GM21515 (cell line): ENCODE data around the gene VGLL4.
"Not testable (repeated sequence)": the region's sequence is repeated elsewhere in the genome, so short reads cannot be mapped to it uniquely, and the experiment has no call there.

ENCODE experiments used
- ATAC-seq: cut with Tn5 transposase; IDR thresholded peaks from one replicate; pipeline ENCODE4 v1.9.1; 2021; ENCODE audit not compliant: unreplicated experiment

The VGLL4 gene

DNA sequence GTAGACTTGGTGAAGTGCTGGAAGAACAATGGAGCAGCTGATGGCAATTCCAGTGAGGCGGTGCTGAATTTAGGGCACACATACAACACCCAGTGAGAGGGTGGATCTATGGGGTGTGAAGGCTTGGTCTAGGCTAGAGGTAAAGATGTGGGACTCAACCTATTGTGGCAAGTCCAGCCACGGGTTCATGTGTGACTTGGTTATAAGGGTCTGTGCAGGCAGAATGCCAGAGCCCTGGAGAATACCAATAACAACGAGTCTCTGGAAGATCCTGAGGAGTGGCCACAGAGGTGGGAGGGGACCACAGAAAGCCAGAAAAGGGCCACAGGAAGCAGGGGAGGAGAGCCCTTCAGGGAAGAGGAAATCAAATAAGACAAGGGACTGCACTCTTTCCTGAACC is 55.0 kb downstream of the VGLL4 start:
- ATAC-seq = no peak

DNA sequence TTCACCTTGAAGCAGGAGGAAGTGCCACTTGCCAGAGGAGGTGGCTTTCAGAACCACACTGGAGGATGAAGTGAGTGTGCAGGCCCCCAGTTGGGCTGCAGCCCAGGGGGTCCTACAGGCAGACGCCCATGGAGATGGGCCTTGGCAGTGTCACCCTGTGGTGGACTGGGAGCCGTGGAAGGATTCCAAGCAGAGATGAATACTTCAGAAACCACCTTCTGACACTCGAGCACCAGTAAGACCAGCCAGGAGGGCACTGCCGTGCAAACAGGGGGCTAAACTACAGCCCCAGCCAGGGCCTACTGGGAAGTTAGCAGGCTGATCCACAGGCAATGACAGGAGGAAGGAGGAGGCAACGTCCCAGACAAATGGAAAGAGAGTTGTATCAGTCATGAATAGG is 55.4 kb downstream of the VGLL4 start:
- no peak for ATAC-seq

DNA sequence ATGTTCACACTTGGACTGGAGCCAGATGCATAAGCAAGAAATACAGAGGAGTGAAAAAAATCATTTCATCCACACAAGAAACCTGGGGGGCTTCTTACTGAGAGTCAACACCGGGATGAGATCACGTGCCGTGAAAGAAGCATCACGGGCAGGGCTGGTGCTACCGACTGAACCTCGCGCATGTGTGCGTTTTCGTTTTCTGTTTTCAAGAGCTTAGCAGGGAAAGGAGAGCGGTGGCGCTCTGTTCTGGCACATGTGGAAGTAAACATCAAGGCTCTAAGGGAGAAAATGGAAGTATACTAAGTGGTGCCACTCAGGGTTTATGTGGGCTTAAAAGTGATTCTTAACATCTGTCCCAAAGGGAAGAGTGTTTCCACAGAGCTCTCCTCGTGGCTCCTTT is 55.9 kb downstream of the VGLL4 start:
- no peak for ATAC-seq

- ATAC-seq = no peak
Measured at GRCh38 chr3:11584570-11584969, 59.1 kb downstream of the VGLL4 start.

DNA sequence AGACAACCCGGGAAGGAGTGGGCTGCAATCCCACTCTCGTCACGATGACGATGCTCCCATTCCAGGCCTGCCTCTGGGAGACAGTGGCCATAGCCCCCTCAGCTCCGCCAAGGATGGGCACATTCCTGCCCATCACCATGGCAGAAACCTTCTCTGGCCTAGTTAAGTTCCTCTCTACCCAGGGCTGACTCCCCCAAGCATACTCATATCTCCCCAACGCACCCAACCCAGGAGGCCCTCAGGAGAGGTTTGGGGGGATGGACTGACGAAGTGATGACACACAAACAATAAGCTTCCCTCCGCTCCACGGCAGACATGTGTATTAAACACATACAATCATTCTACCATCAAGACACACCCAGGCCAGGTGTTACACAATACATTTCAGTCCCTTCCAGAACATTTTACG is 60.1 kb downstream of the VGLL4 start:
- ATAC-seq = no peak

DNA sequence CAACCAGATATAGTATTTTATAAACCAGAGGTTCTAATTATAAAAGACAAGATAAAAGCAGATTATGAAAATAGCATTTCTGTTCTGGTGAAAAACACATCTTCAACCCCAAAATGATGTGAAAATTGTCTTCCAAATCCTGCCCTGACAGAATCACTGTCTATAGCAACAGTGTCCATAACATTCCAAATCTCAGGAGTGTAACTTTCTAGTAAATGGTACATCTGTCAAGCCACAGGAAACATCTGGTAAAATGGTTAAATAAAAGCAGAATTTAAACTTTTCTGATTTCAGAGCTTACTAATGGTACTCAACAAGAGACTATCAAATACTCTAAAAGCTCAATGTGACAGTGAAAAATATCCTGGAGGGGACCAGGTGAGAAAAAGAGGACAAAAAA is 60.5 kb downstream of the VGLL4 start:
- no peak for ATAC-seq

DNA sequence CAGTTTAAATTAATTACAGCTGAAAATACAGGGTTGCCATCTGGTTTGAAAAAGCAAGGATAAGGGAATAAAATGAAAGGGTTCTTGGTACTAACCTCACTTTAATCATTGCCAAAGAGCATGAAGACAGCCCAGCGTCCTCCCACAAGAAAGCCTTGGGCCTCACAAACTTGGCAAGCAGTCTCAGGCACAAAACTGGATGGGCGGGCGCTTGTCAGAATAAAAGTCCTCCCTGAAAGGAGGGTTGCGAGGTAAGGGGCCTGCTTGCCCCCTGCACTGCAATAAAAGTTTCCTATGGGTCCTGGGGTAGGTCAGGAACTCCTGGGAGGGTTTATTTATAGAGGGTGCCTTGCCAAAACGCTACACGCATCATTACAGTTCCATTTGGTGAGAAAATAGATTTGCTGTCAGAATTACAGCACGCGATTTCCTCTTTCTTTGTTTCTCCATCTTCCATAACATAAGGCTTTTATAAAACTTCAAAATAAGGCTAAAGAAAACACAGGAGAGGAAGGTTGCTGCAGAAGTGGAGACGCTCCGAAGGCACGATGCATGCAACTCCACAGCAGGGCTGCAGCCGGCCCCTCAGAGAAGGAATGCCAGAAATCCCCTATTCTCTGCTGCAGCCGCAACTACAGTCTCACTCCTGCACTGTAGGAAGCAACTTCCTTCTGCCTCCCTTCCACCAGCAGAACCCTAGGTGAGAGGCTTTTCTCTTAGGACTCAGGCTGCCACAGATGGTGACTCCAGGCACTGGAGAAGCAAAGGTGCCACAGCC is 61.3 kb downstream of the VGLL4 start:
- ATAC-seq = no peak

GRCh38 chr3:11581237-11582190 is 62.2 kb downstream of the VGLL4 start:
- ATAC-seq = no peak

- no peak for ATAC-seq
Measured at GRCh38 chr3:11580645-11581044, 63.1 kb downstream of the VGLL4 start.

DNA sequence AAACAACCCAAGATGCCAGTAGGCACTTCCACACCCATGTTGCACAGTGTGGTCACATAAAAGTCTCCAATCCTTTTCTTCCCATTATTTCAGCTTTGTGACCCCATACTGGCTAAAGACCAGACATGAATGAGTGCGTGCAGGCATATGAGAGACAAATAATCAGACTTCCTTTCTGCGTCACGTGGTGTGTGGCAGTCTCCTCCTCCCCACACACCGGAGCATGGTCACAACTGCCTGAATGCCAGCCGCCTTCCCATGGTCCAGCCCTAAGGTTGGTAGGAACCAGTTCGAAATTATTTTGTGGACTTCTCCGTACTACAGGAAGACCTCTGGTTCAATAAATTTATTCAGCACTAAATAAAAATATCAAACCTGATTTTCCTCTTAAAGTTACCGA is 65.5 kb downstream of the VGLL4 start:
- ATAC-seq = no peak

GRCh38 chr3:11576453-11576852 is 67.3 kb downstream of the VGLL4 start:
- ATAC-seq = no peak

- no peak for ATAC-seq
Measured at GRCh38 chr3:11575677-11576076, 68.0 kb downstream of the VGLL4 start.

DNA sequence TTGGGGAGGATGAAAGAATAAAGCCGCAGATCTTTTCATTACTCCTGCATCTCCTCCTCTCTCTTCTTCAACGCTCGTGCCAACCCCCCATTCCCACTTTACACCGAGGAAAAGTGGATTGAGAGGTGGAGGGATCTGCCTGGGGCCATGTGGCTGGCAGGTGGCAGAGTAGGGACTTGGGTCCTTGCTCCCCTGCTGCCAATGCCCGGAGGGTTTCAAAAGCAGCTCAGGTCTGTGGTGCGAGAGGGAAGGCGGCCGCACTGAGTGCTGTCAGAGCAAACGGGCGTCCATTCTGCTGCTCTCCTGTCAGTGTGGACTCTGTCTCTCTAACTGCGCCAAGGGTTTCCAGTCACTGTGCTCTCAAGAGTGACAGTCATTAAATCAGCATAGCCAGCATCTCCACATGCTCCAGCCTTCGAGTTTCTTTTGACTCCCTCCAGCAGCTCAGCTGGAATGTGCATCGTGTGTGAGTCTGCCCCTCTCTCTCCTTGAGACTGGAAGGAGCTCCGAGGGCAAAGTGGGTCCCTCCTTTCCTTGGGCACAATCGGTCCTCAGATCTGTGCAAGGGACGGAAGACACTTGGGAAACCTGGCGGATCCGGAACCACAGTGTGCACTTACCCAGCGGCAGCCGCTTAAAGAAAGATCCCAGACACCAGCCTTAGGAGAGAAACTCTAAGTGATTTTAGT is 68.6 kb downstream of the VGLL4 start:
- ATAC-seq = no peak

GRCh38 chr3:11572660-11573059 is 71.1 kb downstream of the VGLL4 start:
- ATAC-seq = not testable (repeated sequence)

- ATAC-seq = no peak
Measured at GRCh38 chr3:11570789-11571495, 72.8 kb downstream of the VGLL4 start.

DNA sequence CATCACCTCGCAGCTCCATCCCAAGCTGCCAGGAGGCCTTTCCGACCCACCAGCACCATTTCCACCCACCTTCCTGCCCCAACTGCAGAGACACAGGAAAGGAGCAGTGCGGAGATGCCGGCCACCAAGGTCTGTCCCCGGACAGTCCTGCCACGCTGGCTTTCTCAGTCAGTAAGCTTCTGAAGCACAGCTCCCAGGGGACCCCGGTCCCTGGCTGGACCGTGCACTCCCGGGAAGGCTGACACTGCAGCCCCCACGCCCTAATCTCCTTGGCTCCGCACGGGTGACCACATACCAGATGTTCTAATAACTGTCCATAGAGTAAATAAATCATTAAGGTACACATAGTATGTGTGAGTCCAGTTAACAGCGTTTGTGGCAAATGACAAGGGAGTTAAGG is 73.5 kb downstream of the VGLL4 start:
- ATAC-seq = no peak

- ATAC-seq = no peak
Measured at GRCh38 chr3:11569156-11569741, 74.5 kb downstream of the VGLL4 start.

- ATAC-seq = no peak
Measured at GRCh38 chr3:11568503-11569155, 75.1 kb downstream of the VGLL4 start.

DNA sequence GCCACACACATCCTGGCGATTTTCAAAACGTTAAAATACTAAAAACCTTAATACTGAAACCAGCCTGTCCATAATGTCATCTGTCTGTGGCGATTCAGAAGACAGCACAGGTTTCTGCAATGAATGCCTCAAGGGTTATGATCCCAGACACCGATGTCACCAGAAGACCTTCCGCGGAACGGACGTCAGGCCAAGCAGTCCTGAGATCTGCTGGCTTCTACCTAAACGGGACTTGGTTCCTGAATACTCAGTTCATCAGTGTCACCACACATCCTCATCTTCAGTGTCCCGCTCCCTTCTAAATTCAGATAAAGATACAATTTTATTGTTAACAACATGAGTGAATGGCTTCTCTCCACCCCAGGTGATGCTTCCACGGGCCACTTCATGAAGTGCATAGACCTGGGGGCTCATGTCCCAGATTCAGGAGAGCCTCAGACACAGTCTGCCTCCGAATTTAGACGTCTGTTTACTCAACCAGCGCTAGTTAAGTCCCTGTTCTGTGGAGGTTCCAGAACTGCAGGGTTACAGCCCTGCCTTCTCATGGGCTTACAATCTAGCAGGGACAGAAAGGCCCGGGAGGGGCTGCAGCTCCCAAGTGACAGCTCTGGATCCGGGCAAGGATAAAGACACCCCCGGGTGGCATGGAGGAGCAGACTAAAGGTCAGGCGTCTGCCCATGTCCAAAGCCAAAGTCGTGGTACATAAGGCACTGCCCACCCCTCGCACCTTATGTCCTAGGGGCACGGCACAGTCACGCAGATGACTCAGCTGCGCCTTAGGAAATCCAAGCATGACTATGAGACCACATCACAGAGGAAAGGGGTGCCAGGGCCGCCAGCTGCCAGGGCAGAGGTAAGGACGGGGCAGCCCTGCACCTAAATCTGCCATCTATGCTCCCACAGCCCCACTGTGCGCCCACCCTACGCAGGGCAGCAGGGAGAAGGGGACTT is 75.9 kb downstream of the VGLL4 start:
- no peak for ATAC-seq
